BE2C (cell line): ENCODE data around the gene CYB561D2.

ENCODE experiments used
- DNase-seq: peaks from one replicate; pipeline ENCODE4 v3.0.0-alpha.2; 2020
- H3K27me3 ChIP-seq: fragments of 250-450 bp; sonication (Bioruptor Pico); 2 replicates; pipeline ENCODE4 v1.5.1; 2020; ENCODE audit warnings: mild to moderate bottlenecking
- H3K36me3 ChIP-seq: fragments of 250-450 bp; sonication (Bioruptor Pico); 2 replicates; pipeline ENCODE4 v1.5.1; 2020; ENCODE audit warnings: mild to moderate bottlenecking
- H3K4me1 ChIP-seq: fragments of 250-450 bp; sonication (Bioruptor Pico); 2 replicates; pipeline ENCODE4 v1.5.1; 2020
- H3K4me3 ChIP-seq: 2 replicates; pipeline ENCODE4 v1.5.1; 2011; ENCODE audit warnings: low read depth, low read length
- H3K9me3 ChIP-seq: fragments of 250-450 bp; sonication (Bioruptor Pico); 2 replicates; pipeline ENCODE4 v1.5.1; 2020
- TF ChIP-seq, protein P1 (sequence below): IDR thresholded peaks from 2 replicates; pipeline ENCODE4 v1.5.1; 2012; ENCODE audit warnings: mild to moderate bottlenecking, low read depth, low read length

The CYB561D2 gene

DNA sequence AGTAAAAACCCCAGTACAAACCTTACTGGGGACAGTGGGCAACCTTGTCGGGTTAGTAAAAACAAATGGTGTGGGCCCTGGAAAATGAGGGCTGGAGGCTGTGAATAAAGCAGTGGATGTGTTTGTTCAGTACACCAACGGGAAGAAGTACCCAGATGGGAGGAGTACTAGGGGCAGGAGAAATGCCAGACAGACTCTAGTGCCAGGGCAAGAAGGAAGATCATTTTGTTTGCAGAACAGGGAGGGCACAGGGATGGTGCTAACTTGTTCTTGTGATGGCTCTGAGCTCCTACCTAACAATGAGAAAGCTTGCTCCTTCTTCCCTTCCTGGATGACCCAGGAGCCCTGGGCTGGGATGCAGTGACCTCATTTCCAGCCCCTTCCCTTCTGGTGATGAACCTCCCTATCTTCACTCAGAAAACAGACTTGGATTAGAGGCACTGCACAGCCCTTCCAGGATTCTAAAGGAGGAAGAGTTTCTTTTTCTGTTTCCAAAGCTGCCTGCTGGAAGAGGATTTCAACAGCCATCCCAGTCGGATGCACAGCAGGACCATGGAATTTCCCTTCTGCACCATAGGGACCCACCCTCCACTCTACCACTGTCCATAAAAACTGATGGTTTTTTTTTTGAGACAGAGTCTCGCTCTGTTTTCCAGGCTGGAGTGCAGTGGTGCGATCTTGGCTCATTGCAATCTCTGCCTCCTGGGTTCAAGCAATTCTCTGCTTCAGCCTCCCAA lies 16.2 kb upstream of the CYB561D2 start:
- Histone ChIP-seq H3K27me3 (no peaks in the 10 kb centered on the region), H3K9me3 (no peaks in the 10 kb centered on the region), H3K36me3 (peaks cover 27% of the 10 kb centered on the region), H3K4me1 (peaks cover 3% of the 10 kb centered on the region; the same call in 1 of the 2 replicates), H3K4me3 (no peak overlapping the region)
- no peak for DNase-seq
- TF ChIP-seq, protein P1, sequence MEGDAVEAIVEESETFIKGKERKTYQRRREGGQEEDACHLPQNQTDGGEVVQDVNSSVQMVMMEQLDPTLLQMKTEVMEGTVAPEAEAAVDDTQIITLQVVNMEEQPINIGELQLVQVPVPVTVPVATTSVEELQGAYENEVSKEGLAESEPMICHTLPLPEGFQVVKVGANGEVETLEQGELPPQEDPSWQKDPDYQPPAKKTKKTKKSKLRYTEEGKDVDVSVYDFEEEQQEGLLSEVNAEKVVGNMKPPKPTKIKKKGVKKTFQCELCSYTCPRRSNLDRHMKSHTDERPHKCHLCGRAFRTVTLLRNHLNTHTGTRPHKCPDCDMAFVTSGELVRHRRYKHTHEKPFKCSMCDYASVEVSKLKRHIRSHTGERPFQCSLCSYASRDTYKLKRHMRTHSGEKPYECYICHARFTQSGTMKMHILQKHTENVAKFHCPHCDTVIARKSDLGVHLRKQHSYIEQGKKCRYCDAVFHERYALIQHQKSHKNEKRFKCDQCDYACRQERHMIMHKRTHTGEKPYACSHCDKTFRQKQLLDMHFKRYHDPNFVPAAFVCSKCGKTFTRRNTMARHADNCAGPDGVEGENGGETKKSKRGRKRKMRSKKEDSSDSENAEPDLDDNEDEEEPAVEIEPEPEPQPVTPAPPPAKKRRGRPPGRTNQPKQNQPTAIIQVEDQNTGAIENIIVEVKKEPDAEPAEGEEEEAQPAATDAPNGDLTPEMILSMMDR: no peak

DNA sequence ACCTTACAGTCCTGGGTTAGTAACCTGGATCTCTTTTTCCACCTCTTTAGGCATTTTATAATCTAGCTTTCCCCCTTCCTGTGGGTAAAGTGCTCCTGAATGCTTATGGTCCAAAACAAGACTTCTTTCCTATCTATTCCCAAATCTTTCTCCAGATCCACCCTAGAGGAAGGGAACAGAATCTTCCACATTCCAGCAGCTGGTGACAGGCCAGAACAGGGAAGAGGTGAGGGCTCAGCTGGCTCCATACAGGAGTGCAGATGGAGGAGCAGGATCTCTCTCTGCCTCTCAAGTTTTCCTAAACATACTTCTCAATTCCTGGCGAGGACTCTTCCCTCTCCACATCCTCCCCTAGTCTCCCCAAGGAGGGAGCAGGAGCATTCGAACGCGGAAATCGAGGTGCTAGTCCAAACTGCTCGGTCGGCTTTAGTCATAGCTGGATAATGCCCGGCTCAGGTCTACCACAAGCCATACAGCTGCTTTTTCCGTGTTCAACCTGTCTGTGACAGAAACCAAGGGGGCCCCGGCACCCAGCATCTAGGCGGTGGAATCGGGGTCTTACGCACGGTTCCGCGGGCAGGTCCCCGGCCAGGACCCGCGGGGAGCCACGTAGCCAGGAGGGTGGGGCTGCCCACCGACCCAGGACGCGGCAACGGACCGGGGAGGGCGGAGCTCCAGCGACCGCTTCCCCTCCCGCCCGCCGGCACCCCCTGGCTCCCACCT lies 14.0 kb upstream of the CYB561D2 start:
- TF ChIP-seq, protein P1: no peak
- DNase-seq: no peak
- H3K4me3 ChIP-seq: peak overlapping the region; percentile 95
- H3K27me3 ChIP-seq: no peaks in the 10 kb centered on the region
- peaks cover 3% of the 10 kb centered on the region; the same call in 1 of the 2 replicates for H3K4me1 ChIP-seq
- no peaks in the 10 kb centered on the region for H3K9me3 ChIP-seq
- H3K36me3 ChIP-seq: peaks cover 10% of the 10 kb centered on the region

GRCh38 chr3:50337175-50337861 lies 13.3 kb upstream of the CYB561D2 start:
- TF ChIP-seq, protein P1: no peak
- no peaks in the 10 kb centered on the region for H3K27me3 ChIP-seq
- H3K36me3 ChIP-seq: peaks cover 3% of the 10 kb centered on the region
- peak overlapping the region; percentile 95 for H3K4me3 ChIP-seq
- H3K9me3 ChIP-seq: no peaks in the 10 kb centered on the region
- DNase-seq: peak; percentile 97
- H3K4me1 ChIP-seq: peaks cover 3% of the 10 kb centered on the region; the same call in 1 of the 2 replicates

DNA sequence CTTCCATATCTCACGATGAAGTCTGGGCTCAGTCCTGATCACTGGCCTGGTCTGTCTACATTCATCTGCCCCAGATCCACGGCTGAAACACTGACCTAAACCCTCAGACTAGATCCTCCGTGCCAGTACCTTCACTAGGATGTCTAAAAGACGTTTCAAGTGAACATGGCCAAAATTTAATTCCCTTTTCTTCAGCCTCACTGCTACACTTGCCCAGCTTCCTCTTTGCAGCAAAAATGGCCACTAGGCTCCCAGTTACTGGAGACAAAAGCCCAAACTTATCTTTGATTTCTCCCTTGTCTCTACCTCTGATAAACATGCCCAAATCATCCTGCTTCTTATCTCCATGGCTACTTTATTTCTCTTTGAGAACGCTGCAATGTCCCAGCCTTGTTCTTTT lies 11.7 kb upstream of the CYB561D2 start:
- TF ChIP-seq, protein P1: no peak
- Histone ChIP-seq H3K9me3 (no peaks in the 10 kb centered on the region), H3K4me1 (peaks cover 3% of the 10 kb centered on the region; the same call in 1 of the 2 replicates), H3K36me3 (peaks cover 3% of the 10 kb centered on the region; the same call in 1 of the 2 replicates), H3K4me3 (no peak overlapping the region), H3K27me3 (no peaks in the 10 kb centered on the region)
- DNase-seq: no peak

DNA sequence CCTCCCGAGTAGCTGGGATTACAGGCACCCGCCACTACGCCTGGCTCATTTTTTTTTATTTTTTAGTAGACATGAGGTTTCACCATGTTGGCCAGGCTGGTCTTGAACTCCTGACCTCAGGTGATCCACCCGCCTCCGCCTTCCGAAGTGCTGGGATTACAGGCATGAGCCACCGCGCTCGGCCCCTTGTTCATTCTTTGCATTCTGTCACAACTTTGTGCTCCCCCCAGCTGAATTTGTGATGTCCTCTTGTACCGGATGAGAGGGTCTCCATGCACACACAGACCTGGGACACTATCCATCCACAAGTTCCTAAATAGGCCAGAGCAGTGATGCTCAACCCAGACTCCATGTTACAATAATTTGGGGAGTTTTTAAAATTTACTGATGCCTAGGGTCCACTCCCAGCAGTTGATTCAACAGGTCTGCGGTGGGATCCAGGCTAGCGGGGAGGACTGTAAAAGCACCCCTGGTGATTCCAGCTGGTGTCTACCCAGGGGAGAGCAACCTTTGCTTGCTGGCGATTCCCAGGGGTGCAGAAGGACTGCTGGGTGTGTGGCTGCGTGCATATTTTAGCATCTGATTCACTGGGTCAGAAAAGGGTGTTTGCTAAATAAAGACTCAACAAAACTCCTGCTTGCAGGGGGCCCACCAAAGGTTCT lies 11.0 kb upstream of the CYB561D2 start:
- H3K4me3 ChIP-seq: no peak overlapping the region
- no peak for DNase-seq
- TF ChIP-seq, protein P1: no peak
- H3K4me1 ChIP-seq: peaks cover 3% of the 10 kb centered on the region; the same call in 1 of the 2 replicates
- H3K36me3 ChIP-seq: peaks cover 3% of the 10 kb centered on the region; the same call in 1 of the 2 replicates
- no peaks in the 10 kb centered on the region for H3K9me3 ChIP-seq
- no peaks in the 10 kb centered on the region for H3K27me3 ChIP-seq
